ENCODE data around the gene BTBD10. TPM values are rescaled to one million over a fixed set of nuclear protein-coding genes. Genes with fewer than 3 reads are reported as not detected.
A peak's percentile ranks its signal among the peaks of the same experiment; 100 is the strongest.

BTBD10 gene
- total RNA-seq, 2 experiments from 2014 or later, result 23.0 to 23.7 TPM

DNA sequence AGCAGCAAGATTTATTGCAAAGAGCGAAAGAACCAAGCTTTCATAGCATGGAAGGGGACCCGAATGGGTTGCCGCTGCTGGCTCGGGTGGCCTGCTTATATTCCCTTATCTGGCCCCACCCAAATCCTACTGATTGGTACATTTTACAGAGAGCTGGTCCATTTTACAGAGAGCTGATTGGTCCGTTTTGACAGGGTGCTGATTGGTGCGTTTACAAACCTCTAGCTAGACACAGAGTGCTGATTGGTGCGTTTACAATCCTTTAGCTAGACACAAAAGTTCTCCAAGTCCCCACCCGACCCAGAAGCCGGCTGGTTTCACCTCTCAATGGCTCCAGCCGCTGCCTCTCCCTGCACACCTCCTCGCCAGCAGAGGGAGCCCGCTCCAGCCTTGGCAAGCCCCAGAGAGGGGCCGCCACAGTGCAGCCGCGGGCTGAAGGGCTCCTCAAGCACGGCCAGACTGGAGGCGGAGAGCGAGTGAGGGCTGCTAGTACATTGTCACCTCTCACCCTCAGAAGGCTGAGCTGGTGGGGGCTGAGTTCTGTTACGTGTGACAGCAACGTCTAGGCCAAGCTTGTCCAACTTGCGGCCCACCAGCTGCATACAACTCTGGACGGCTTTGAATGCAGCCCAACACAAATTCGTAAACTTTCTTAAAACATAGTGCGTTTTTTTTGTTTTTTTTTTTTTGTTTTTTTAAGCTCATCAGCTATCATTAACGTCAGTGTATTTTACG lies 24.1 kb upstream of the BTBD10 start:
- H3K9me2 ChIP-seq (ENCODE audit: insufficient read depth, low read length), result no peaks in the 10 kb centered on the region
- no peak for TF ChIP-seq EZH2phosphoT487 (IDR thresholded peaks at IDR 0.05; ENCODE audit: borderline replicate concordance, low read depth, low read length)
- TF ChIP-seq, protein P1, sequence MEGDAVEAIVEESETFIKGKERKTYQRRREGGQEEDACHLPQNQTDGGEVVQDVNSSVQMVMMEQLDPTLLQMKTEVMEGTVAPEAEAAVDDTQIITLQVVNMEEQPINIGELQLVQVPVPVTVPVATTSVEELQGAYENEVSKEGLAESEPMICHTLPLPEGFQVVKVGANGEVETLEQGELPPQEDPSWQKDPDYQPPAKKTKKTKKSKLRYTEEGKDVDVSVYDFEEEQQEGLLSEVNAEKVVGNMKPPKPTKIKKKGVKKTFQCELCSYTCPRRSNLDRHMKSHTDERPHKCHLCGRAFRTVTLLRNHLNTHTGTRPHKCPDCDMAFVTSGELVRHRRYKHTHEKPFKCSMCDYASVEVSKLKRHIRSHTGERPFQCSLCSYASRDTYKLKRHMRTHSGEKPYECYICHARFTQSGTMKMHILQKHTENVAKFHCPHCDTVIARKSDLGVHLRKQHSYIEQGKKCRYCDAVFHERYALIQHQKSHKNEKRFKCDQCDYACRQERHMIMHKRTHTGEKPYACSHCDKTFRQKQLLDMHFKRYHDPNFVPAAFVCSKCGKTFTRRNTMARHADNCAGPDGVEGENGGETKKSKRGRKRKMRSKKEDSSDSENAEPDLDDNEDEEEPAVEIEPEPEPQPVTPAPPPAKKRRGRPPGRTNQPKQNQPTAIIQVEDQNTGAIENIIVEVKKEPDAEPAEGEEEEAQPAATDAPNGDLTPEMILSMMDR (conservative IDR thresholded peaks at IDR 0.05; ENCODE audit: low read length), result peak; percentile 40; the same call in 1 of the 2 replicates
- ChIA-PET CTCF (ENCODE audit: unreplicated experiment) (interaction anchor here (0.6 kb wide), 1 partner anchor 197 kb away, joined by 3 read pairs; no protein-coding TSS in a partner anchor), POLR2A (no interaction called here)
- no peaks in the 10 kb centered on the region for H3K4me1 ChIP-seq (ENCODE audit: insufficient read depth, low read length, poor library complexity, severe bottlenecking)
- intact Hi-C loops (cut with micrococcal nuclease; ENCODE audit: unreplicated experiment), result no loop called here
- H4K20me1 ChIP-seq (ENCODE audit: insufficient read depth, low read length), result no peaks in the 10 kb centered on the region
- no TSS peak for BruUV-seq (replicated peaks)
- no peak overlapping the region for H3K4me3 ChIP-seq (ENCODE audit: low read depth, low read length, poor library complexity, severe bottlenecking)
- peak; percentile 25 for DNase-seq (ENCODE audit: low spot score)
- no peaks in the 10 kb centered on the region for H3K9me3 ChIP-seq (ENCODE audit: low read length)
- H3K27ac ChIP-seq (ENCODE audit: low read depth, low read length, poor library complexity, severe bottlenecking), result no peak overlapping the region
- H3K36me3 ChIP-seq (ENCODE audit: insufficient read depth, low read length), result no peaks in the 10 kb centered on the region
- H3K79me2 ChIP-seq (ENCODE audit: insufficient read depth, low read depth, low read length), result no peaks in the 10 kb centered on the region
- H2AFZ ChIP-seq (ENCODE audit: low read length), result no peak overlapping the region
- H3K4me2 ChIP-seq (ENCODE audit: low read length), result no peak overlapping the region; the same call in 1 of the 2 replicates

DNA sequence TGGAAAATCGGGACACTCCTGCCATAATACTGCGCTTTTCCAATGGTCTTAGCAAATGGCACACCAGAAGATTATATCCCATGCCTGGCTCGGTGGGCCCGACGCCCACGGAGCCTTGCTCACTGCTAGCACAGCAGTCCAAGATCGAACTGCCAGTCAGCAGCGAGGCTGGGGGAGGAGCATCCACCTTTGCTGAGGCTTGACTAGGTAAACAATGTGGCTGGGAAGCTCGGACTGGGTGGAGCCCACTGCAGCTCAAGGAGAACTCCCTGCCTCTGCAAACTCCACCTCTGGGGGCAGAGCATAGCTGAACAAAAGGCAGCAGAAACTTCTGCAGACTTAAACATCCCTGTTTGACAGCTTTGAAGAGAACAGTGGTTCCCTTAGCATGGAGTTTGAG lies 17.2 kb upstream of the BTBD10 start:
- Histone ChIP-seq H3K9me2 (ENCODE audit: insufficient read depth, low read length) (no peaks in the 10 kb centered on the region), H3K4me2 (ENCODE audit: low read length) (no peak overlapping the region), H3K9me3 (ENCODE audit: low read length) (no peaks in the 10 kb centered on the region), H4K20me1 (ENCODE audit: insufficient read depth, low read length) (no peaks in the 10 kb centered on the region), H3K4me3 (ENCODE audit: low read depth, low read length, poor library complexity, severe bottlenecking) (no peak overlapping the region), H3K4me1 (ENCODE audit: insufficient read depth, low read length, poor library complexity, severe bottlenecking) (no peaks in the 10 kb centered on the region), H2AFZ (ENCODE audit: low read length) (no peak overlapping the region), H3K27ac (ENCODE audit: low read depth, low read length, poor library complexity, severe bottlenecking) (no peak overlapping the region), H3K36me3 (ENCODE audit: insufficient read depth, low read length) (no peaks in the 10 kb centered on the region), H3K79me2 (ENCODE audit: insufficient read depth, low read depth, low read length) (no peaks in the 10 kb centered on the region)
- CTCF ChIA-PET (ENCODE audit: unreplicated experiment), result no interaction called here
- POLR2A ChIA-PET, result no interaction called here
- BruUV-seq (replicated peaks), result no TSS peak
- no peak for DNase-seq (ENCODE audit: low spot score)
- TF ChIP-seq, protein P1 (conservative IDR thresholded peaks at IDR 0.05; ENCODE audit: low read length), result no peak
- no peak for TF ChIP-seq EZH2phosphoT487 (IDR thresholded peaks at IDR 0.05; ENCODE audit: borderline replicate concordance, low read depth, low read length)
- intact Hi-C loops (cut with micrococcal nuclease; ENCODE audit: unreplicated experiment), result no loop called here

DNA sequence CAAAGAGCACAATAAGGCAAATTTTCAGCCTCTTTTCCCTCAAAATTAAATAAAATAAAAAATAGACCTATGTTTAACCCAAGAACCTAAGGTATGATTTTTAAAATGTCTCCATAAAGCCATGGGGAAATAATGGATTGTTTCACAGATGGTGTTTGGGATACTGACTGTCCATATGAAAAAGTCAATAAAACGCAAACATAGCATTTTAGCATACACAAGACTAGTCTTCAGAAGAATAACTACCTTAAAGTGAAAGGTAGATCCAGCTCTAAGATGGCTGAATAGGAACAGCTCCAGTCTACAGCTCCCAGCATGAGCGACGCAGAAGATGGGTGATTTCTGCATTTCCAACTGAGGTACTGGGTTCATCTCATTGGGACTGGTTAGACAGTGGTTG lies 16.7 kb upstream of the BTBD10 start:
- Histone ChIP-seq H3K79me2 (ENCODE audit: insufficient read depth, low read depth, low read length) (no peaks in the 10 kb centered on the region), H3K4me1 (ENCODE audit: insufficient read depth, low read length, poor library complexity, severe bottlenecking) (no peaks in the 10 kb centered on the region), H4K20me1 (ENCODE audit: insufficient read depth, low read length) (no peaks in the 10 kb centered on the region), H3K4me3 (ENCODE audit: low read depth, low read length, poor library complexity, severe bottlenecking) (no peak overlapping the region), H3K36me3 (ENCODE audit: insufficient read depth, low read length) (no peaks in the 10 kb centered on the region), H3K9me2 (ENCODE audit: insufficient read depth, low read length) (no peaks in the 10 kb centered on the region), H3K4me2 (ENCODE audit: low read length) (no peak overlapping the region), H3K27ac (ENCODE audit: low read depth, low read length, poor library complexity, severe bottlenecking) (no peak overlapping the region), H3K9me3 (ENCODE audit: low read length) (no peaks in the 10 kb centered on the region), H2AFZ (ENCODE audit: low read length) (no peak overlapping the region)
- no peak for DNase-seq (ENCODE audit: low spot score)
- no TSS peak for BruUV-seq (replicated peaks)
- TF ChIP-seq, protein P1 (conservative IDR thresholded peaks at IDR 0.05; ENCODE audit: low read length), result no peak
- no peak for TF ChIP-seq EZH2phosphoT487 (IDR thresholded peaks at IDR 0.05; ENCODE audit: borderline replicate concordance, low read depth, low read length)
- ChIA-PET CTCF (ENCODE audit: unreplicated experiment) (no interaction called here), POLR2A (no interaction called here)
- intact Hi-C loops (cut with micrococcal nuclease; ENCODE audit: unreplicated experiment), result no loop called here

Measured in OCI-LY7 (cell line).